ENCODE measurements around the gene WNK2.

WNK2 gene

DNA sequence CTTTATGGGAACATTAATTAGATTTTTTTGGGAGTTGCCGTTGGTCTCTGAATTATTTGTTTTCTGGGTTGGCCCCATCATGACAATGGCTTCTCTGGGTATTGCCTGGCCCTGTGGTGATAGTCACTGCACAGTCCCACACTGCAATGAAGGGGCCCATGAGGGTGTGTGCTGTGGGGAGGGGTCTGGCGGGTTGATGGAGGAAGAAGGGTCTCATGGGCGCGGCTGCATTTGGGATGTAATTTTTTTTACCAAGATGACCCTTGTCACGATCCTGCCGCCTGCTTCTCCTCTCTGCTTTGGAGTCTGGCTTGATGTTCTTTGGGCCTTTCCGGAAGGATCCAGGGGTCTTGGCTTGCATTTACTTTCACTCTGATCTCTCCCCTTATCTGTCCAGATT is 44.1 kb downstream of the WNK2 start:
- no peak overlapping the region for H2AFZ ChIP-seq (ENCODE audit: low read depth, low read length)
- H4K20me1 ChIP-seq (ENCODE audit: insufficient read depth, low read length): no peaks in the 10 kb centered on the region
- H3K27ac ChIP-seq (ENCODE audit: low read length): no peak overlapping the region
- H3K4me3 ChIP-seq (ENCODE audit: low read length): no peak overlapping the region
- TF ChIP-seq, protein P1, sequence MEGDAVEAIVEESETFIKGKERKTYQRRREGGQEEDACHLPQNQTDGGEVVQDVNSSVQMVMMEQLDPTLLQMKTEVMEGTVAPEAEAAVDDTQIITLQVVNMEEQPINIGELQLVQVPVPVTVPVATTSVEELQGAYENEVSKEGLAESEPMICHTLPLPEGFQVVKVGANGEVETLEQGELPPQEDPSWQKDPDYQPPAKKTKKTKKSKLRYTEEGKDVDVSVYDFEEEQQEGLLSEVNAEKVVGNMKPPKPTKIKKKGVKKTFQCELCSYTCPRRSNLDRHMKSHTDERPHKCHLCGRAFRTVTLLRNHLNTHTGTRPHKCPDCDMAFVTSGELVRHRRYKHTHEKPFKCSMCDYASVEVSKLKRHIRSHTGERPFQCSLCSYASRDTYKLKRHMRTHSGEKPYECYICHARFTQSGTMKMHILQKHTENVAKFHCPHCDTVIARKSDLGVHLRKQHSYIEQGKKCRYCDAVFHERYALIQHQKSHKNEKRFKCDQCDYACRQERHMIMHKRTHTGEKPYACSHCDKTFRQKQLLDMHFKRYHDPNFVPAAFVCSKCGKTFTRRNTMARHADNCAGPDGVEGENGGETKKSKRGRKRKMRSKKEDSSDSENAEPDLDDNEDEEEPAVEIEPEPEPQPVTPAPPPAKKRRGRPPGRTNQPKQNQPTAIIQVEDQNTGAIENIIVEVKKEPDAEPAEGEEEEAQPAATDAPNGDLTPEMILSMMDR (IDR thresholded peaks at IDR 0.05; ENCODE audit: low read depth, low read length): no peak
- no peak for TF ChIP-seq EZH2phosphoT487 (IDR thresholded peaks at IDR 0.05; ENCODE audit: low read depth)
- no peaks in the 10 kb centered on the region for H3K9me3 ChIP-seq (ENCODE audit: insufficient read depth, low read length)
- no peak overlapping the region for H3K4me2 ChIP-seq (ENCODE audit: low read length)
- H3K4me1 ChIP-seq (ENCODE audit: low read length): peaks cover 16% of the 10 kb centered on the region
- no peak overlapping the region for H3K9ac ChIP-seq (ENCODE audit: low read length)
- H3K27me3 ChIP-seq (ENCODE audit: low read depth, low read length): peaks cover 7% of the 10 kb centered on the region; the same call in 1 of the 2 replicates
- H3K36me3 ChIP-seq (replicated peaks; ENCODE audit: low read depth, low read length): no peaks in the 10 kb centered on the region
- H3K79me2 ChIP-seq (ENCODE audit: low read length): no peaks in the 10 kb centered on the region

DNA sequence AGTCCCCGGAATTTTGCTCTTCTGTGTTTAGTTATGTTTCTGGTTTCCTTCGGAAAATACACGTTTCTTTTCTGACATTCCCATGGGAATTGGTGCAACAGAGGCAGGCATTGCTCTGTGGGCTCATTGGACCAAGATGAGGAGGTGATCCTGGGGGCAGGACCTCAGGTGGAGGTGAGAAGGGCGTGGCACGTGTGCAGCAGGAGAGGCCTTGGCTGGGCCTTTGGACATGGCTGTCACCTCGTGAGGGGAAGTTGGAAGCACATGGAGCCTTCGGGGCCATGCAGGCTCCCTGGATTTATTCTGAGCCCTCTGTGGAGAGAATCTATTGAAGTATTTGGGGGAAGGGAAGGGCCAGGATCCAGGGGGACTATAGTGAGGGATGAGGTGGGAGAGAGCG is 44.5 kb downstream of the WNK2 start:
- H3K9me3 ChIP-seq (ENCODE audit: insufficient read depth, low read length): no peaks in the 10 kb centered on the region
- TF ChIP-seq EZH2phosphoT487 (IDR thresholded peaks at IDR 0.05; ENCODE audit: low read depth): no peak
- TF ChIP-seq, protein P1 (IDR thresholded peaks at IDR 0.05; ENCODE audit: low read depth, low read length): no peak

DNA sequence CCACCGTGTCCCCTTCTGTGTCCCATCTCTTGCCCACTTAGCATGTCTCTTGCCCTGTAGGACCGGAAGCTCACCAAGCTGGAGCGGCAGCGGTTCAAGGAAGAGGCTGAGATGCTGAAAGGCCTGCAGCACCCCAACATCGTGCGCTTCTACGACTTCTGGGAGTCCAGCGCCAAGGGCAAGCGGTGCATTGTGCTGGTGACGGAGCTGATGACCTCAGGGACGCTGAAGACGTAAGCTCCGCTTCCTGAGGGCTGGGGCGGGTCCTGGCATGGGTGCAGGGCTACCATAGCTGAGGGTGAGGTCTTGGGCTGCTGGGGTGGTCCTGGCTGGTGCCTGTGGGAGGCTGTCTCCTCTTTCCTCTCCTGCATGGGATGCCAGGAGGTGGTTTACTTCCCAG is 45.7 kb downstream of the WNK2 start:
- Histone ChIP-seq H3K9me3 (ENCODE audit: insufficient read depth, low read length) (no peaks in the 10 kb centered on the region), H3K36me3 (replicated peaks; ENCODE audit: low read depth, low read length) (no peaks in the 10 kb centered on the region), H3K4me3 (ENCODE audit: low read length) (no peak overlapping the region), H3K79me2 (ENCODE audit: low read length) (no peaks in the 10 kb centered on the region), H3K4me1 (ENCODE audit: low read length) (peaks cover 15% of the 10 kb centered on the region), H4K20me1 (ENCODE audit: insufficient read depth, low read length) (no peaks in the 10 kb centered on the region), H3K9ac (ENCODE audit: low read length) (no peak overlapping the region), H2AFZ (ENCODE audit: low read depth, low read length) (no peak overlapping the region), H3K27me3 (ENCODE audit: low read depth, low read length) (peaks cover 18% of the 10 kb centered on the region), H3K27ac (ENCODE audit: low read length) (no peak overlapping the region), H3K4me2 (ENCODE audit: low read length) (no peak overlapping the region)
- no peak for TF ChIP-seq EZH2phosphoT487 (IDR thresholded peaks at IDR 0.05; ENCODE audit: low read depth)
- TF ChIP-seq, protein P1 (IDR thresholded peaks at IDR 0.05; ENCODE audit: low read depth, low read length): no peak

More for the DNA sequence above, 44.5 kb downstream of the WNK2 start:
- Histone ChIP-seq H3K27me3 (ENCODE audit: low read depth, low read length) (peaks cover 7% of the 10 kb centered on the region; the same call in 1 of the 2 replicates), H3K36me3 (replicated peaks; ENCODE audit: low read depth, low read length) (no peaks in the 10 kb centered on the region), H4K20me1 (ENCODE audit: insufficient read depth, low read length) (no peaks in the 10 kb centered on the region), H3K4me3 (ENCODE audit: low read length) (no peak overlapping the region), H3K4me2 (ENCODE audit: low read length) (no peak overlapping the region), H3K9ac (ENCODE audit: low read length) (no peak overlapping the region), H3K4me1 (ENCODE audit: low read length) (peaks cover 16% of the 10 kb centered on the region), H2AFZ (ENCODE audit: low read depth, low read length) (no peak overlapping the region), H3K27ac (ENCODE audit: low read length) (no peak overlapping the region), H3K79me2 (ENCODE audit: low read length) (no peaks in the 10 kb centered on the region)

DNA sequence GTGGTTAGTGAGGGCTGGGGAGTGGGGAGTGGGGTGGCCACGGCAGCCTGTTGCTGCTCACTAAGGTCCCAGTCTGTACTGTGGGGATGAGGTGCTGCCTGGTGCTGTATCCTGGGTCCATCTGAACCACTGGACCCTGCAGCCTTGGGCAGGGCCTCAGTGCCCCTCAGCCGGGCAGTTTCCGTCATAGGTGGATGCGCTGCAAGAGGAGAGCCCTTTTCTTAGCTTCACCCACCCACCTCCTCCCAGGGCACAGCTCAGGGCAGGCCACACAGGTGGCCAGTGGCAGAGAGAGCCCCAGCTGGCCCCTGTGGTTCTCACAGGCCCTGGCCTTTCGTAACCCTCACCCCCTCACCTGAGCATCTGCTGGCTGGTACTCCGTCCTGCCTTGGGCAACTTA is 46.2 kb downstream of the WNK2 start:
- Histone ChIP-seq H4K20me1 (ENCODE audit: insufficient read depth, low read length) (no peaks in the 10 kb centered on the region), H3K27ac (ENCODE audit: low read length) (no peak overlapping the region), H3K4me2 (ENCODE audit: low read length) (no peak overlapping the region)

More for the DNA sequence above, 46.2 kb downstream of the WNK2 start:
- Histone ChIP-seq H3K36me3 (replicated peaks; ENCODE audit: low read depth, low read length) (no peaks in the 10 kb centered on the region), H3K79me2 (ENCODE audit: low read length) (no peaks in the 10 kb centered on the region), H3K9ac (ENCODE audit: low read length) (no peak overlapping the region), H3K9me3 (ENCODE audit: insufficient read depth, low read length) (no peaks in the 10 kb centered on the region), H3K27me3 (ENCODE audit: low read depth, low read length) (peaks cover 18% of the 10 kb centered on the region), H3K4me3 (ENCODE audit: low read length) (no peak overlapping the region), H3K4me1 (ENCODE audit: low read length) (peaks cover 10% of the 10 kb centered on the region), H2AFZ (ENCODE audit: low read depth, low read length) (no peak overlapping the region)
- TF ChIP-seq, protein P1 (IDR thresholded peaks at IDR 0.05; ENCODE audit: low read depth, low read length): no peak
- no peak for TF ChIP-seq EZH2phosphoT487 (IDR thresholded peaks at IDR 0.05; ENCODE audit: low read depth)

Data from OCI-LY3 (cell line).